ENCODE results near the gene COQ10A. TPM values are rescaled to one million over a fixed set of nuclear protein-coding genes. Genes with fewer than 3 reads are reported as not detected.
"Not testable (repeated sequence)": the region's sequence is repeated elsewhere in the genome, so short reads cannot be mapped to it uniquely, and the experiment has no call there.

COQ10A gene
- total RNA-seq, 1 experiment from 2014 or later: 24.2 TPM

GRCh38 chr12:56267443-56268071, 815 bp downstream of the COQ10A start:
- in situ Hi-C loops (cut with HindIII; ENCODE audit: low sequenced_read_pairs): no loop called here
- DNase-seq (ENCODE audit: low spot score): peak; percentile 52

DNA sequence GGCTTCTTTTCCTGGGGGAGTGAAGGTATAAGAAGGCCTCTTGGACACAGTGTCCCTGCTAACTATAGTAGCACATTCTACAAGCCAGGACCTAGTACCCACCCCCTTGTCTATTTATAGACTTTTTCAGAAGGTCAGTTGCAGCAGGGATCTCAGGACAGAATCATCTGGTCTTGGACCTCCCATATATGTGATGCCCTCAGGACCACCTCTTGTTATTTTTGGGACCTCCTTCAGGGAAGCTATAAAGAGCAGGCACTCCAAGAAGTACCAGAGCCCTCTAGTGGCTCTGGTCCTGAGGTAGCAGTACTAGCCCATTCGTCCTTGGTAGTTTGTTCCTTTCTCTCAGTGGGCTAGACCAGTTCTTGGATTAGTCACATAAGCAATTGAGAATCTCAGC, 4.3 kb downstream of the COQ10A start:
- in situ Hi-C loops (cut with HindIII; ENCODE audit: low sequenced_read_pairs): no loop called here
- peak; percentile 40 for DNase-seq (ENCODE audit: low spot score)

- in situ Hi-C loops (cut with HindIII; ENCODE audit: low sequenced_read_pairs); DNase-seq (ENCODE audit: low spot score): not testable (repeated sequence)
These were observed 5.7 kb downstream of the COQ10A start for GRCh38 chr12:56272468-56272867.

GRCh38 chr12:56274299-56274698, 7.6 kb downstream of the COQ10A start:
- in situ Hi-C loops (cut with HindIII; ENCODE audit: low sequenced_read_pairs): no loop called here
- no peak for DNase-seq (ENCODE audit: low spot score)

DNA sequence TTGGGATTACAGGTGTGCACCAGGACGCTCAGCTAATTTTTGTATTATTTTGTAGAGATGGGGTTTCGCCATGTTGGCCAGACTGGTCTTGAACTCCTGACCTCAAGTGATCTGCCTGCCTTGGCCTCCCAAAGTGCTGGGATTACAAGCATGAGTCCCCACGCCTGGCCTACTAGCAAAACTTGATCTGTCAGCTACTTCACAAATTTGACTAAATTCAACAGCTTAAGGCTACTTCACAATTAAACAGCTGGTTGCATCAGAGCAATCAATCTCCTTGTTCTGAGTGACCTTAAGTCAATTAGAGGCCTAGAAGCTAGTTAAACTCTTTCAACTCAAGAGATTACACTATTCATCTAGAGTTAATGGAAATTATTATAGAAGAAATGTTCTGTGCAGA, 12.2 kb downstream of the COQ10A start:
- in situ Hi-C loops (cut with HindIII; ENCODE audit: low sequenced_read_pairs): no loop called here
- no peak for DNase-seq (ENCODE audit: low spot score)

- in situ Hi-C loops (cut with HindIII; ENCODE audit: low sequenced_read_pairs): no loop called here
These were observed 14.1 kb downstream of the COQ10A start for GRCh38 chr12:56280849-56281248.

GRCh38 chr12:56282030-56282429, 15.3 kb downstream of the COQ10A start:
- in situ Hi-C loops (cut with HindIII; ENCODE audit: low sequenced_read_pairs): no loop called here
- no peak for DNase-seq (ENCODE audit: low spot score)

More at GRCh38 chr12:56280849-56281248, 14.1 kb downstream of the COQ10A start:
- DNase-seq (ENCODE audit: low spot score): no peak

DNA sequence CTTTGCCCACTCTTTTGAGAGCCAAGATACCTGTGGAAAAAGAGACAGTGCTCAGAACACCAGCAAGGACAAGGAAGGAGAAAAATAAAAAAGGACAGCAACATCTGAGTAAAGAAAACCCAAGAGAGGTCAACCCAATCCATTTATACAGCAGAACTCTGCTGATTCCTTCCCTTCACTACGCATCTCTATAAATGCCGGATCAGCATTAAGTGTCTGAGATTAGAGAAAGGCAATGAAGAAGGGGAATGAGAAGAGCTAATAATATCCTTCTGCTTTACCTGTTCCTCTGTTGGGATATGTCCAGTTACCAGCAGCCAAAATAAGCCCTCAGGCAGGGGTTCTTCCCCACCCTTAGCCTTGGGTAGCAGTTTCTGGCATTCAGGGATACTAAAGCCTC, 15.8 kb downstream of the COQ10A start:
- DNase-seq (ENCODE audit: low spot score): no peak
- in situ Hi-C loops (cut with HindIII; ENCODE audit: low sequenced_read_pairs): no loop called here

DNA sequence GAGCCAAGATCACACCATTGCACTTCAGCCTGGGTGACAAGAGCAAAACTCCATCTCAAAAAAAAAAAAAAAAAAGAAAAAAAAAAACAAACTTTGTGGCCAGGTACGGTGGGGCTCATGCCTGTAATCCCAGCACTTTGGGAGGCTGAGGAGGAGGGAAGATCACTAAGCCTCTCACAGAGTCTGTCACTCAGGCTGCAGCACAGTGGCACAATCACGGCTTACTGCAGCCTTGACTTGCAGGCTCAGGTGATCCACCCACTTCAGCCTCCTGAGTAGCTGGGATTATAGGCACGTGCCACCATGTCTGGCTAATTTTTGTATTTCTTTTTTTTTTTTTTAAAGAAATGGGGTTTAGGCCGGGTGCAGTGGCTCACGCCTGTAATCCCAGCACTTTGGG, 17.5 kb downstream of the COQ10A start:
- DNase-seq (ENCODE audit: low spot score); in situ Hi-C loops (cut with HindIII; ENCODE audit: low sequenced_read_pairs): not testable (repeated sequence)

GRCh38 chr12:56286044-56286830, 19.5 kb downstream of the COQ10A start:
- no peak for DNase-seq (ENCODE audit: low spot score)
- in situ Hi-C loops (cut with HindIII; ENCODE audit: low sequenced_read_pairs): no loop called here

GRCh38 chr12:56288705-56289387, 22.1 kb downstream of the COQ10A start:
- no peak for DNase-seq (ENCODE audit: low spot score)
- in situ Hi-C loops (cut with HindIII; ENCODE audit: low sequenced_read_pairs): no loop called here

DNA sequence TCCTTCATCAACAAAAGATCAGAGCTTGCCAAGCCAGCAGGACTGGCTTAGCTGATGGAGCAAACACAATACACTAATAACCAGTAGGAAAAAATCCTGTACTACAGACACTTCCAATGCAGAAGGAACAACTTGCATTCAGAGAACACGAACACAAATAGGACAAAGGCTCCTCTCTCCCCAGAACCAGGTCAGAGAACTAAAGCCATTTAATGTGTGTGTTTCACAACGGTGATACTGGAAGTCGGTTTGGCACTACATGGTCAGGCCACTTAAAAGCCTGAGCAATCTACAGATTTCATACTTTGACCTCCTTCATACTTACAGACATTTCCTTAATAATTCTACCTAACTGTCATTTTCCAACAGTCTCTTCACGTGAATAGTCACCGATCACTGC, 27.1 kb downstream of the COQ10A start:
- in situ Hi-C loops (cut with HindIII; ENCODE audit: low sequenced_read_pairs): loop anchor here (10.0 kb wide), 1 partner anchor 89 kb away; no protein-coding TSS in a partner anchor
- no peak for DNase-seq (ENCODE audit: low spot score)

DNA sequence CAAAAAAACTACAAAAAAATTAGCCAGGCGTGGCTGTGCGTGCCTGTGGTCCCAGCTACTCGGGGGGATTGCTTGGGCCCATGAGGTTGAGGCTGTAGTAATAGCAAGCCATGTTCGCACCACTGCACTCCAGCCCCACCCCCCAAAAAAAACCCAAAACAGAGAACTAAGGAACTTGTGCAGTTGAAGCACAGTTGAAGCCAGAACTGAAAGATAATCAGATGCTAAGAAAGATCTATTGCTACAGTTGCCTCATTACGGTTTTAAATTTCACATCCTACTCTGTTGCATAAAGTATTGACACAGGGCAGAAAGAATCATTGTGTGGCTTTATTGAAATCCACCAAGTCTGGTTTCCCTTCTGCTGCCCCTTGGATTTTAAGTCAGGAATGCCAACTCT, 29.6 kb downstream of the COQ10A start:
- DNase-seq (ENCODE audit: low spot score): no peak
- in situ Hi-C loops (cut with HindIII; ENCODE audit: low sequenced_read_pairs): loop anchor here (10.0 kb wide), 1 partner anchor 91 kb away; no protein-coding TSS in a partner anchor

DNA sequence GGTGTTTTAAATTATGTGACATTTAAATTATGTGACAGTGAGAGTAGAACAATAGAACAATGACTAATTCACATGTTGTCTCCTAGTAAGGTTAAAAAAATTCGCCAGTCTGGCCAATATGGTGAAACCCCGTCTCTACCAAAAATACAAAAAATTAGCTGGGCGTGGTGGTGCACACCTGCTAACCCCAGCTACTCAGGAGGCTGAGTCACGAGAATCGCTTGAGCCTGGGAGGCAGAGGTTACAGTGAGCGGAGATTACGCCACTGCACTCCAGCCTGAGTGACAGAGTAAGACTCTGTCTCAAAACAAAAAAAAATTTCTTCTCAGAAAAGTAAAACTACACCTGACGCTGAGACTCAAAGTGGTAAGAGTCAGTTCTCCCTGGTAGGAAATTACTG, 30.7 kb downstream of the COQ10A start:
- no peak for DNase-seq (ENCODE audit: low spot score)
- in situ Hi-C loops (cut with HindIII; ENCODE audit: low sequenced_read_pairs): loop anchor here (10.0 kb wide), 1 partner anchor 93 kb away; no protein-coding TSS in a partner anchor

GRCh38 chr12:56298828-56299227, 32.1 kb downstream of the COQ10A start:
- in situ Hi-C loops (cut with HindIII; ENCODE audit: low sequenced_read_pairs): loop anchor here (10.0 kb wide), 1 partner anchor 94 kb away; no protein-coding TSS in a partner anchor
- no peak for DNase-seq (ENCODE audit: low spot score)

GRCh38 chr12:56299308-56299852, 32.6 kb downstream of the COQ10A start:
- DNase-seq (ENCODE audit: low spot score): peak; percentile 35
- in situ Hi-C loops (cut with HindIII; ENCODE audit: low sequenced_read_pairs): loop anchor here (10.0 kb wide), 1 partner anchor 95 kb away; no protein-coding TSS in a partner anchor

DNA sequence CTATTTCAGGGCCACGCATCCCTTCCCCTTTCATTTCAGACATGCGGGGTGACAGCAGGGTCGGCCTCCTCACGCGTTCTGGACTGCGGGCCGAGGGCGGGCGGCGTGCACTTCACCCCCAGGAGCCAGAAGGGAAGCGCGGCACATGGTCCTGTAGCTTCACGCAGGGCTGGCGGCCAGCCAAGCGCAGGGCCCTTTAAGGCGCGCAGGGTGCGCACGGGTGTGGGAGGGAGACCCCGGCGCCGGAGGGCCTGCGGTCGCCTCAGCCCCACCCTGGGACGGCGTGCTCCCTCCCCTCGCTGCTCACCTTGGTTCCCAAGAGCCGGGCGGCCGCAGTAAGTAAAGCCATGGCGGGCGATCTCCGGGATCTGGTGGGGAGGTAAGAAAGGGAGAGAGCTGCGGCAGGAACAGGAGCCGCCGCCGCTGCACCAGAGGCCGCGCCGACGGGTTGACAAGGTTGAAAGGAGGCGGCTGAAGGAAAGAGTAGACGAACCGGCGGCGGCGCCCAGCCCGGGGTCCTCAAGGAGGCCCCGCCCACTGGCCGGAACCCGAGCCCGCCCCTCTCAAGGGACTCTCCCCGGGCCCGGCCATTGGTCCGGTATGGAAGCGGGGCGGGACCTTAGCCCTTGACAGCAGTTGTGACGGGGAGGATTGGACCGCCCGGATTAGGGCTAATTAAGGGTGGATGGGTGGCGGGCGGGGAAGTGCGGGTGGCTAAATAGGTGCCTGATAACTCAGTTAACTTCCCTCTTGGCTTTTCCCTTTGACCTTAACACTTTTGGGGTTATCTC, 33.3 kb downstream of the COQ10A start, which contains the start of gene CS:
Gene CS (minus strand): TSS at position 478 of the 791 bp plus-strand sequence. CDS start 129 bp downstream, at position 349.
- peak; percentile 99 for DNase-seq (ENCODE audit: low spot score)
- in situ Hi-C loops (cut with HindIII; ENCODE audit: low sequenced_read_pairs): loop anchor here (10.0 kb wide), 1 partner anchor 95 kb away; no protein-coding TSS in a partner anchor

GRCh38 chr12:56300644-56301464, 34.1 kb downstream of the COQ10A start:
- DNase-seq (ENCODE audit: low spot score): no peak
- in situ Hi-C loops (cut with HindIII; ENCODE audit: low sequenced_read_pairs): no loop called here
